Endothelial cell (in vitro differentiated cells): ENCODE measurements around the gene C11orf52. TPM values are rescaled to one million over a fixed set of nuclear protein-coding genes. Genes with fewer than 3 reads are reported as not detected.
A peak's percentile ranks its signal among the peaks of the same experiment; 100 is the strongest.

Experiments used
- DNase-seq: peaks from one replicate; pipeline ENCODE4 v3.0.0; 2021; ENCODE audit warnings: low spot score
- H3K27ac Mint-ChIP-seq: one replicate; pipeline ENCODE4 v1.8.0; 2021; ENCODE audit warnings: mixed read lengths, inconsistent platforms; ENCODE audit not compliant: unreplicated experiment
- H3K27me3 Mint-ChIP-seq: one replicate; pipeline ENCODE4 v1.8.0; 2021; ENCODE audit warnings: mild to moderate bottlenecking, moderate library complexity, mixed read lengths, inconsistent platforms; ENCODE audit not compliant: unreplicated experiment
- H3K36me3 Mint-ChIP-seq: one replicate; pipeline ENCODE4 v1.8.0; 2021; ENCODE audit warnings: mild to moderate bottlenecking, low read depth, mixed read lengths, inconsistent platforms; ENCODE audit not compliant: unreplicated experiment
- H3K4me1 Mint-ChIP-seq: one replicate; pipeline ENCODE4 v1.8.0; 2021; ENCODE audit warnings: mild to moderate bottlenecking, mixed read lengths, inconsistent platforms; ENCODE audit not compliant: unreplicated experiment
- H3K4me3 Mint-ChIP-seq: one replicate; pipeline ENCODE4 v1.8.0; 2021; ENCODE audit warnings: mild to moderate bottlenecking, mixed read lengths, inconsistent platforms; ENCODE audit not compliant: unreplicated experiment
- H3K9me3 Mint-ChIP-seq: one replicate; pipeline ENCODE4 v1.8.0; 2021; ENCODE audit warnings: mixed read lengths, inconsistent platforms; ENCODE audit not compliant: unreplicated experiment
- CTCF ChIP-seq: fragments of 200-600 bp; sonication (generic); IDR thresholded peaks from one replicate; pipeline ENCODE4 v1.5.0; 2021; ENCODE audit warnings: antibody characterized with exemption; ENCODE audit not compliant: unreplicated experiment
- total RNA-seq: library from RNA; stranded (reverse); fragmentation: NEBNext Ultra II Directional; extraction: Animal tissue kit (Norgen Biotek cat#: 25700); gene quantifications from one replicate; pipeline ENCODE4 v1.2.1, GENCODE V29; 2021; ENCODE audit not compliant: unreplicated experiment

The C11orf52 gene
- total RNA-seq, 1 donor from 2014 or later = 2.8 TPM

- DNase-seq = no peak
- Mint-ChIP-seq H3K9me3 (no peaks in the 10 kb centered on the region), H3K4me3 (no peak overlapping the region), H3K4me1 (peaks cover 15% of the 10 kb centered on the region), H3K36me3 (peaks cover 10% of the 10 kb centered on the region), H3K27ac (no peak overlapping the region), H3K27me3 (peaks cover 2% of the 10 kb centered on the region)
- no peak for TF ChIP-seq CTCF
Measured at GRCh38 chr11:111969344-111969743, 50.6 kb downstream of the C11orf52 start.

- no peak overlapping the region for H3K27ac Mint-ChIP-seq
- no peak for TF ChIP-seq CTCF
- H3K36me3 Mint-ChIP-seq = peaks cover 10% of the 10 kb centered on the region
- H3K4me3 Mint-ChIP-seq = no peak overlapping the region
- no peak for DNase-seq
- peaks cover 12% of the 10 kb centered on the region for H3K27me3 Mint-ChIP-seq
- no peaks in the 10 kb centered on the region for H3K9me3 Mint-ChIP-seq
- H3K4me1 Mint-ChIP-seq = peaks cover 31% of the 10 kb centered on the region
Measured at GRCh38 chr11:111974446-111974845, 55.7 kb downstream of the C11orf52 start.

GRCh38 chr11:111975076-111975806, 56.5 kb downstream of the C11orf52 start:
- Mint-ChIP-seq H3K36me3 (peaks cover 7% of the 10 kb centered on the region), H3K9me3 (no peaks in the 10 kb centered on the region), H3K4me3 (no peak overlapping the region), H3K27me3 (peaks cover 12% of the 10 kb centered on the region), H3K4me1 (peaks cover 31% of the 10 kb centered on the region), H3K27ac (no peak overlapping the region)
- TF ChIP-seq CTCF = no peak
- DNase-seq = no peak

GRCh38 chr11:111976119-111976766, 57.5 kb downstream of the C11orf52 start:
- TF ChIP-seq CTCF = no peak
- peaks cover 31% of the 10 kb centered on the region for H3K4me1 Mint-ChIP-seq
- H3K4me3 Mint-ChIP-seq = peak overlapping the region; percentile 78
- no peaks in the 10 kb centered on the region for H3K9me3 Mint-ChIP-seq
- H3K27ac Mint-ChIP-seq = no peak overlapping the region
- H3K27me3 Mint-ChIP-seq = peaks cover 13% of the 10 kb centered on the region
- H3K36me3 Mint-ChIP-seq = no peaks in the 10 kb centered on the region
- DNase-seq = no peak

Other genes starting within 250 kb of the C11orf52 start
- gene PPP2R1B, start 152.5 kb upstream of the C11orf52 start, total RNA-seq = 38.5 TPM
- gene ALG9, start 47.3 kb upstream of the C11orf52 start, total RNA-seq = 35.8 TPM
- 1.4 TPM for gene FDXACB1, start 39.7 kb upstream of the C11orf52 start, total RNA-seq
- gene CFAP68, start 39.4 kb upstream of the C11orf52 start, total RNA-seq = 35.6 TPM
- gene CRYAB, start 7.1 kb upstream of the C11orf52 start, total RNA-seq = not detected
- not detected for gene HSPB2, start 6.2 kb upstream of the C11orf52 start, total RNA-seq
- 6.2 TPM for gene DIXDC1, start 18.4 kb downstream of the C11orf52 start, total RNA-seq
- 28.2 TPM for gene DLAT, start 106.5 kb downstream of the C11orf52 start, total RNA-seq
- gene PIH1D2, start 155.1 kb downstream of the C11orf52 start, total RNA-seq = 2.5 TPM
- gene NKAPD1, start 155.4 kb downstream of the C11orf52 start, total RNA-seq = 21.8 TPM
- gene TIMM8B, start 167.8 kb downstream of the C11orf52 start, total RNA-seq = 49.6 TPM
- 43.0 TPM for gene SDHD, start 168.0 kb downstream of the C11orf52 start, total RNA-seq
- gene IL18, start 245.2 kb downstream of the C11orf52 start, total RNA-seq = 0.90 TPM
- gene TEX12, start 248.5 kb downstream of the C11orf52 start, total RNA-seq = not detected